Endodermal cell (in vitro differentiated cells): ENCODE measurements around the gene FILIP1L. TPM values are rescaled to one million over a fixed set of nuclear protein-coding genes. Genes with fewer than 3 reads are reported as not detected.

Source experiments
- DNase-seq: peaks from one replicate; pipeline ENCODE4 v3.0.0-alpha.2; 2017
- H3K27ac ChIP-seq: 2 replicates; pipeline ENCODE4 v1.5.1; 2013; ENCODE audit warnings: mild to moderate bottlenecking, low read depth, low read length, moderate library complexity
- H3K27me3 ChIP-seq: 2 replicates; pipeline ENCODE4 v1.6.1; 2013; ENCODE audit warnings: mild to moderate bottlenecking, low read length, moderate library complexity; ENCODE audit not compliant: insufficient read depth, control insufficient read depth, poor library complexity, severe bottlenecking
- H3K36me3 ChIP-seq: 2 replicates; pipeline ENCODE4 v1.7.0; 2013; ENCODE audit warnings: mild to moderate bottlenecking, low read length, moderate library complexity; ENCODE audit not compliant: control insufficient read depth, insufficient read depth
- H3K4me1 ChIP-seq: one replicate; pipeline ENCODE4 v1.7.0; 2013; ENCODE audit warnings: low read length; ENCODE audit not compliant: control insufficient read depth, insufficient read depth
- H3K4me3 ChIP-seq: 2 replicates; pipeline ENCODE4 v1.5.1; 2013; ENCODE audit warnings: mild to moderate bottlenecking, low read length, moderate library complexity
- H3K9ac ChIP-seq: 2 replicates; pipeline ENCODE4 v1.6.1; 2013; ENCODE audit warnings: mild to moderate bottlenecking, low read length, moderate library complexity; ENCODE audit not compliant: poor library complexity, severe bottlenecking; ENCODE audit errors: extremely low read depth
- H3K9me3 ChIP-seq: 2 replicates; pipeline ENCODE4 v1.6.1; 2013; ENCODE audit warnings: mild to moderate bottlenecking, low read length, moderate library complexity; ENCODE audit not compliant: control insufficient read depth
- H3K27ac Mint-ChIP-seq: 2 replicates; pipeline ENCODE4 v1.8.0; 2020; ENCODE audit warnings: mixed read lengths
- H3K27me3 Mint-ChIP-seq: 2 replicates; pipeline ENCODE4 v1.8.0; 2021; ENCODE audit warnings: mild to moderate bottlenecking, mixed read lengths; ENCODE audit not compliant: insufficient read depth
- H3K36me3 Mint-ChIP-seq: 2 replicates; pipeline ENCODE4 v1.8.0; 2020; ENCODE audit warnings: low read depth, mixed read lengths
- H3K4me1 Mint-ChIP-seq: 2 replicates; pipeline ENCODE4 v1.8.0; 2020; ENCODE audit warnings: mixed read lengths
- H3K4me3 Mint-ChIP-seq: 2 replicates; pipeline ENCODE4 v1.8.0; 2020; ENCODE audit warnings: mild to moderate bottlenecking, moderate library complexity, mixed read lengths
- H3K9me3 Mint-ChIP-seq: 2 replicates; pipeline ENCODE4 v1.8.0; 2020; ENCODE audit warnings: mild to moderate bottlenecking, mixed read lengths
- CTCF ChIP-seq: fragments of 200-600 bp; sonication (generic); conservative IDR thresholded peaks from 2 replicates; pipeline ENCODE4 v1.5.0; 2021; ENCODE audit warnings: antibody characterized with exemption, mild to moderate bottlenecking
- WGBS, 2 experiments: methylation state at CpG; one replicate each; pipeline versions ENCODE4 v1.1.5 to v1.1.7; 2013; ENCODE audit warnings: missing lambda C conversion rate in 2 of 2, mixed read lengths in 1 of 2; ENCODE audit not compliant: insufficient coverage in 1 of 2, insufficient read length in 1 of 2; 5-methylcytosine and 5-hydroxymethylcytosine counted together
- total RNA-seq, 2 donors: library from RNA; stranded (reverse); fragmentation: NEBNext Ultra II Directional in 1 of 2; extraction: Animal tissue kit (Norgen Biotek cat#: 25700) in 1 of 2; gene quantifications; 2 replicates in 1 of 2; 3 replicates in 1 of 2; pipeline ENCODE4 v1.2.1, GENCODE V29; 2021

FILIP1L gene
- total RNA-seq, 2 donors from 2014 or later = 0.84 to 2.5 TPM

- H3K4me1 ChIP-seq = peaks cover 7% of the 10 kb centered on the region
- Mint-ChIP-seq H3K36me3 (no peaks in the 10 kb centered on the region), H3K9me3 (no peaks in the 10 kb centered on the region), H3K4me3 (no peak overlapping the region), H3K27me3 (peaks cover 57% of the 10 kb centered on the region), H3K27ac (no peak overlapping the region), H3K4me1 (peaks cover 30% of the 10 kb centered on the region)
- no peak overlapping the region for H3K4me3 ChIP-seq
- H3K27ac ChIP-seq = no peak overlapping the region
- no peaks in the 10 kb centered on the region for H3K9me3 ChIP-seq
- no peak for TF ChIP-seq CTCF
- no peaks in the 10 kb centered on the region for H3K27me3 ChIP-seq
- H3K9ac ChIP-seq = no peak overlapping the region
- H3K36me3 ChIP-seq = no peaks in the 10 kb centered on the region
- DNase-seq = no peak
Observed at GRCh38 chr3:99872923-99873254, 241.4 kb downstream of the FILIP1L start.

DNA sequence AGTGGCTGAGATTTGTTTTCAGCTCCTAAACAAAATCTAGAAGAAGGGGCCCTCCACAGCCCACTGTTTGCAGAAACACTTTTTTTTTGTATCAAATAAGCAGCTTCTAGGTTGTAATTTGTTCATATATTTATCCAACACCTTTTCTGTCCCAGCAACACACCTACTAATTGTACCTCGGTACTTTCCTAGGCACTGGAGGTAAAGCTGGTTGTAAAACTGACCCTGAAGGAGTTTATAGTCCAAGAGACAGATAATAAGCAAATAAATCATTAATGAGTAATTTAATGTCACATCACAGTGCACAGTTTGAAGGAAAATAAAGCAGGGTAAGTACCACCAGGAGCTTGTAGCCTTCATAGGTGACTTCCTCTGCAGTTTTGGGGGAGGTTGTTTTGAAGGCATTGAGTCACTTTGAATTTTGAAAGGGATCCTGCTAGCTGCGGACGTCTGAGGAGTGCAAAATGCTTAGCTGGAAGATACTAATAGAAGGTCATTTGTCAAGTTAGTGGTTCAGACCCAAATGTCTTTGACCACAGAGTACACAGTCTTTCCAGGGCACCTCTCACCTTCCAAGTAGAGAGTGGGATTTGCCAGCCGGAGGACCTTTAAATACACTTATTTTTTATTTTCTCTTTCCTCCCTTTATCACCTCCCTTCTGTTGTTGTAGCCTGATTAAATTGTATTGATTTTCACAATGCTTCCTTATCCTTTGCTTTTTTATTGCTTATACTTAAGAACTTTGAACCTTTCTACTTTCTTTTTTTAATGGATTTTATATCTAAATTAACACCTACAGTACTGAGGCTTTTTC lies 242.9 kb downstream of the FILIP1L start:
- Mint-ChIP-seq H3K4me1 (peaks cover 36% of the 10 kb centered on the region), H3K27ac (no peak overlapping the region), H3K4me3 (no peak overlapping the region), H3K27me3 (peaks cover 54% of the 10 kb centered on the region), H3K36me3 (no peaks in the 10 kb centered on the region), H3K9me3 (no peaks in the 10 kb centered on the region)
- Histone ChIP-seq H3K9ac (no peak overlapping the region), H3K4me1 (peaks cover 7% of the 10 kb centered on the region), H3K4me3 (no peak overlapping the region), H3K27me3 (no peaks in the 10 kb centered on the region), H3K36me3 (no peaks in the 10 kb centered on the region), H3K27ac (no peak overlapping the region), H3K9me3 (no peaks in the 10 kb centered on the region)
- no peak for TF ChIP-seq CTCF
- DNase-seq = no peak
- 80 to 85% methylated on average over 2 to 3 of the region's 4 CpGs for WGBS, 2 experiments

DNA sequence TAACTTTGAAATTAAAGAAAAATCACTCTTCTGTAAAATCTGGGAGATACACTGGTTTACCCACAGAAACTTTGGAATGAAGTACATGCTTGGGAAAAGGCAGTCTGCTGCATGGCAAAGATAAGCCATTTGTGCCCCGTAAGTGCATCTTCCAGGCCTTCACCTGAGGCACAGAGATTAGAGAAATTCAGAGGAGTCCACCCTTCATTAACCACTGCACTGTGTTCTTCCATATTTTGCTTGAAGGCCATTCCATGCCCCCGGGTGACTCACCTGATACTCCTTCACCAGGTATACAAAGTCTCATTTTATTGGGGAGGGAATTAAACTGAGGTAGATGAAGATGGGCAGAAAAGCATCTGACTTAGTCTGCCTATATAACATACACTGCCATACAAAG lies 243.6 kb downstream of the FILIP1L start:
- WGBS, 2 experiments = 95 to 100% methylated on average over 1 to 2 of the region's 2 CpGs
- peaks cover 40% of the 10 kb centered on the region for H3K4me1 Mint-ChIP-seq
- no peak for TF ChIP-seq CTCF
- no peak overlapping the region for H3K27ac Mint-ChIP-seq
- no peak overlapping the region for H3K27ac ChIP-seq
- H3K36me3 Mint-ChIP-seq = no peaks in the 10 kb centered on the region
- peaks cover 52% of the 10 kb centered on the region for H3K27me3 Mint-ChIP-seq
- no peak overlapping the region for H3K4me3 ChIP-seq
- H3K4me3 Mint-ChIP-seq = no peak overlapping the region
- peaks cover 7% of the 10 kb centered on the region for H3K4me1 ChIP-seq
- no peak for DNase-seq
- no peaks in the 10 kb centered on the region for H3K9me3 Mint-ChIP-seq
- no peaks in the 10 kb centered on the region for H3K9me3 ChIP-seq
- no peaks in the 10 kb centered on the region for H3K36me3 ChIP-seq
- no peaks in the 10 kb centered on the region for H3K27me3 ChIP-seq
- H3K9ac ChIP-seq = no peak overlapping the region
